Progenitor cell of endocrine pancreas (in vitro differentiated cells): Measurements from ENCODE around the gene ACTL7B. TPM values are rescaled to one million over a fixed set of nuclear protein-coding genes. Genes with fewer than 3 reads are reported as not detected.
A peak's percentile ranks its signal among the peaks of the same experiment; 100 is the strongest.

Experiments
- DNase-seq: peaks from one replicate; pipeline ENCODE4 v3.0.0; 2021; ENCODE audit warnings: low spot score; ENCODE audit not compliant: unreplicated experiment
- H3K27ac Mint-ChIP-seq: 2 replicates; pipeline ENCODE4 v1.8.0; 2021; ENCODE audit warnings: mild to moderate bottlenecking, moderate library complexity, mixed read lengths
- H3K27me3 Mint-ChIP-seq: 2 replicates; pipeline ENCODE4 v1.8.0; 2021; ENCODE audit warnings: mixed read lengths
- H3K36me3 Mint-ChIP-seq: 2 replicates; pipeline ENCODE4 v1.8.0; 2022; ENCODE audit warnings: mixed read lengths; ENCODE audit not compliant: insufficient read depth
- H3K4me1 Mint-ChIP-seq: 2 replicates; pipeline ENCODE4 v1.8.0; 2021; ENCODE audit warnings: low read depth, mixed read lengths
- H3K4me3 Mint-ChIP-seq: 2 replicates; pipeline ENCODE4 v1.8.0; 2021; ENCODE audit warnings: low read depth, mild to moderate bottlenecking, moderate library complexity, mixed read lengths
- H3K9me3 Mint-ChIP-seq: 2 replicates; pipeline ENCODE4 v1.8.0; 2021; ENCODE audit warnings: low read depth, mixed read lengths
- total RNA-seq: library from RNA; stranded (reverse); gene quantifications from 2 replicates; pipeline ENCODE4 v1.2.1, GENCODE V29; 2021
- TF ChIP-seq, protein P1 (sequence below): fragments of 200-600 bp; sonication (generic); IDR thresholded peaks from one replicate; pipeline ENCODE4 v1.5.0; 2021; ENCODE audit warnings: antibody characterized with exemption, mild to moderate bottlenecking; ENCODE audit not compliant: unreplicated experiment

ACTL7B gene
- total RNA-seq, 1 donor from 2014 or later = 0.19 TPM

DNA sequence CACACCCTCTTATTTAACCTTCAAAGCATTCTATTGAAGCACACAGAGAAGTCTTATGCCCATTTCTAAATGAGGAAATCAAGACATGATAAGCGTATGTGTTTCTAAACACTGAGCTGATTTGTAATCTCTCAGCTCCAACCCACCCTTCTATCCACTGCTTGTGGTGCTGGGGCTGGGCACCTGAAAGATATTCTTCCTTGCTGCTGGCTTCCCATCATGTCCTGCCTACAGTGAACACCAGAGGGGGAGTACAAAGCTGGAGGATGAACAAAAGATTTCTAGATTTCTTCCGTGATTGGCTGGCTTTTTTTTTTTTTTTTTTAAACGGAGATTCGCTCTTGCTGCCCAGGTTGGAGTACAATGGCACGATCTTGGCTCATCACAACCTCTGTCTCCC lies 20.6 kb upstream of the ACTL7B start:
- no peaks in the 10 kb centered on the region for H3K27me3 Mint-ChIP-seq
- no peak for DNase-seq
- no peak overlapping the region for H3K27ac Mint-ChIP-seq
- H3K4me1 Mint-ChIP-seq = no peaks in the 10 kb centered on the region
- H3K9me3 Mint-ChIP-seq = no peaks in the 10 kb centered on the region
- peaks cover 33% of the 10 kb centered on the region for H3K36me3 Mint-ChIP-seq
- TF ChIP-seq, protein P1, sequence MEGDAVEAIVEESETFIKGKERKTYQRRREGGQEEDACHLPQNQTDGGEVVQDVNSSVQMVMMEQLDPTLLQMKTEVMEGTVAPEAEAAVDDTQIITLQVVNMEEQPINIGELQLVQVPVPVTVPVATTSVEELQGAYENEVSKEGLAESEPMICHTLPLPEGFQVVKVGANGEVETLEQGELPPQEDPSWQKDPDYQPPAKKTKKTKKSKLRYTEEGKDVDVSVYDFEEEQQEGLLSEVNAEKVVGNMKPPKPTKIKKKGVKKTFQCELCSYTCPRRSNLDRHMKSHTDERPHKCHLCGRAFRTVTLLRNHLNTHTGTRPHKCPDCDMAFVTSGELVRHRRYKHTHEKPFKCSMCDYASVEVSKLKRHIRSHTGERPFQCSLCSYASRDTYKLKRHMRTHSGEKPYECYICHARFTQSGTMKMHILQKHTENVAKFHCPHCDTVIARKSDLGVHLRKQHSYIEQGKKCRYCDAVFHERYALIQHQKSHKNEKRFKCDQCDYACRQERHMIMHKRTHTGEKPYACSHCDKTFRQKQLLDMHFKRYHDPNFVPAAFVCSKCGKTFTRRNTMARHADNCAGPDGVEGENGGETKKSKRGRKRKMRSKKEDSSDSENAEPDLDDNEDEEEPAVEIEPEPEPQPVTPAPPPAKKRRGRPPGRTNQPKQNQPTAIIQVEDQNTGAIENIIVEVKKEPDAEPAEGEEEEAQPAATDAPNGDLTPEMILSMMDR = no peak
- no peak overlapping the region for H3K4me3 Mint-ChIP-seq

DNA sequence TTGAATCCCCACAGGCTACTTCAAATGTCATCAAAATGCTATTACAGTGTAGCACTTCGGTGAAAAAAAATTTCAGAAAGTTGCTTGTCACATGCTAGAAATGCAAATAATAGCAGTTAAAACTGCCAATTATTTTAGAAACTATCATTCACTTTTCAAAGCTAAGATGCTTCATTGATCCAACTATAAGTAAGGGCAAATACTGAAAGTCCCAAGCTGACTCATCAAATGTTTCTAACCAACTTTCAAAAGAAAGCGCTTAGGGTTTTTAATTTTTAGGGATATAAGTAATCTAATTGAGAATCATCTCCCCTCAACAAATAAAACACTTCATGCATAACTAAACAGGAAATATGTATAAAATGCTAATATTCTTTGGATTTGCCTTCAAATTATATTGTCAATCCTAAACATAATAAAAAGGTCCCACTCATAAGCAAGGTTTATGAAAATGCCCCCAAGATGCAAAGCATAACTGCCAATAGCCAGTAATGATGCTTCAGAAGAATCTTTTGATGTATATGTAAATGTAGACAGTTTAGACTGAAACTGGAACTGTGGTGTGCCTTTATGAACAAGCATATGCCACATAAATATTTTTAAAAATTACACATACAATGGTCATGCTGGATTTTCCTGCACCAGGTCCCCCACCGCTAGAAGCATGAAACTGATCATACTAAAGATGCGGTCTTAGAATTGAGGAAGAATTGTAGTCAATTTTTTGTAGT lies 18.4 kb upstream of the ACTL7B start:
- TF ChIP-seq, protein P1 = no peak
- Mint-ChIP-seq H3K27me3 (no peaks in the 10 kb centered on the region), H3K9me3 (no peaks in the 10 kb centered on the region), H3K36me3 (peaks cover 39% of the 10 kb centered on the region), H3K27ac (no peak overlapping the region), H3K4me3 (no peak overlapping the region), H3K4me1 (peaks cover 4% of the 10 kb centered on the region)
- no peak for DNase-seq

DNA sequence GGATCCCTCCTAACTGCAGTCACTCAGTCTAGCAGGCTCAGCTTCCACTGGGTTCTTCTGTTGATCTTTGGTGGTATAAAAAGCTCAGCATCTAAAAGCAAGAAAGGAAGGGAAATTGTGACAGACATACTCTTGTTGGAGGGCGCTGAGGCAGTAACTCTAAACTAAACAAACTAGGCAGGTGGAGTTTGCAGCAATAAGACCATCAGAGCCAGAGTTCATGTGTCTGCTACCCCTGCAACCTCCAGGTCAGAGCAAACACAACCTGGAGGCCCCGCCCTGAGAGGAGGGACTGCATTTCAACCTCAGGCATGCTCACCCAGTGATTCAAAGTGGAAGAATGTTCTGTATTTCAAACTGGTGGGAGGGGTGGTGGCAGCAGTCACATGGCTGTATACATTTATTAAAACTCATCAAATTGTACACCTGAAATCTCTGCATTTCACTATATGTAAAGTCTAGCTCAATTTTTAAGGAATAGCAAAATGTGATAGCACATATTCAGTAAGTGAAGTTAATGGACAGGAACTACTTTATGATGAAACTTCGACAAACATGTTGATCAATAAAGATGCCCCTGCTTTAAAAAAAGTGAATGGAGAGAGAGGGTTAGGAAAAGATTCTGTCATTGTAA lies 13.4 kb upstream of the ACTL7B start:
- Mint-ChIP-seq H3K27me3 (no peaks in the 10 kb centered on the region), H3K36me3 (peaks cover 28% of the 10 kb centered on the region), H3K4me3 (no peak overlapping the region), H3K27ac (peak overlapping the region; percentile 39), H3K9me3 (no peaks in the 10 kb centered on the region), H3K4me1 (peaks cover 10% of the 10 kb centered on the region)
- TF ChIP-seq, protein P1 = no peak
- no peak for DNase-seq

DNA sequence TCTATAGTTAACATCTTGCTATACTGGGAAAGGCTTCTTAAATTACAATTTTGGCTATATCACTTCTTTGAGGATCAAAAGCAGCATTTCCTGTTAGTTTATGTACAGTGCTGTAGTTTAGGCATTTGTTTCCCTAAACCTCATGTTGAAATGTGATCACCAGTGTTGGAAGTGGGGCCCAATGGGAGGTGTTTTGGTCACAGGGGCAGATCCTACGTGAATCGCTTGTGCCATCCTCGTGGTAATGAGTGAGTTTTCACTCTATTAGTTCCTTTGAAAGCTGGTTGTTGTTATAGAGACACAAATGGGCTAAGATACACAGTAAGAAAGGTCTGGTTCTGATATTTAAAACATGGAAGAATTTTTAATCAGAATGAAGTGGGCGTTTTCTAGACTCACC lies 12.0 kb upstream of the ACTL7B start:
- Mint-ChIP-seq H3K27me3 (no peaks in the 10 kb centered on the region), H3K9me3 (no peaks in the 10 kb centered on the region), H3K27ac (no peak overlapping the region), H3K36me3 (peaks cover 25% of the 10 kb centered on the region), H3K4me3 (no peak overlapping the region), H3K4me1 (peaks cover 10% of the 10 kb centered on the region)
- TF ChIP-seq, protein P1 = no peak
- no peak for DNase-seq

DNA sequence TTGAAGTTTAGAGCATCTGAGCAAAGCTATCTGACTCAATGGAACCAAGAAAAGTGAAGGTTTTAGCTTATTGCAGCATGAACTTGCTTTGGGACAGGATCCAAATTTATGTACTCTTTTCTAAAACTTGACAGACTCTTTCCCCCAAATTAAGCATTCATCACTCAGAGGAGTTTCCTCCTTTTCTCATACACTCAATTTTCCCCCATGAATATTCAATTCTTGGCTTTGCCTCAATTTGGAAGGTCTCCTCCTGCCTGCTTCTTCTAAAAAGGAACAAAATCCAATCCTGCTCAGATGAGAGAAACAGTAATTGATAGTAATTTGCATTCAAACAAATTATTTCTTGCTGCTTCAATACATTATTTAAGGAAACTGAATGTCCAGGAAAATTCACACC lies 11.3 kb upstream of the ACTL7B start:
- Mint-ChIP-seq H3K36me3 (peaks cover 20% of the 10 kb centered on the region), H3K4me3 (no peak overlapping the region), H3K27ac (no peak overlapping the region), H3K4me1 (peaks cover 10% of the 10 kb centered on the region), H3K27me3 (no peaks in the 10 kb centered on the region), H3K9me3 (no peaks in the 10 kb centered on the region)
- DNase-seq = no peak
- TF ChIP-seq, protein P1 = no peak
